GM19328 (cell line): ENCODE results near the gene SLTM.
A peak's percentile ranks its signal among the peaks of the same experiment; 100 is the strongest.
"Not testable (repeated sequence)": the region's sequence is repeated elsewhere in the genome, so short reads cannot be mapped to it uniquely, and the experiment has no call there.

Experiments used
- ATAC-seq: cut with Tn5 transposase; IDR thresholded peaks from one replicate; pipeline ENCODE4 v1.9.1; 2021; ENCODE audit warnings: mild to moderate bottlenecking, moderate library complexity; ENCODE audit not compliant: unreplicated experiment

SLTM gene

DNA sequence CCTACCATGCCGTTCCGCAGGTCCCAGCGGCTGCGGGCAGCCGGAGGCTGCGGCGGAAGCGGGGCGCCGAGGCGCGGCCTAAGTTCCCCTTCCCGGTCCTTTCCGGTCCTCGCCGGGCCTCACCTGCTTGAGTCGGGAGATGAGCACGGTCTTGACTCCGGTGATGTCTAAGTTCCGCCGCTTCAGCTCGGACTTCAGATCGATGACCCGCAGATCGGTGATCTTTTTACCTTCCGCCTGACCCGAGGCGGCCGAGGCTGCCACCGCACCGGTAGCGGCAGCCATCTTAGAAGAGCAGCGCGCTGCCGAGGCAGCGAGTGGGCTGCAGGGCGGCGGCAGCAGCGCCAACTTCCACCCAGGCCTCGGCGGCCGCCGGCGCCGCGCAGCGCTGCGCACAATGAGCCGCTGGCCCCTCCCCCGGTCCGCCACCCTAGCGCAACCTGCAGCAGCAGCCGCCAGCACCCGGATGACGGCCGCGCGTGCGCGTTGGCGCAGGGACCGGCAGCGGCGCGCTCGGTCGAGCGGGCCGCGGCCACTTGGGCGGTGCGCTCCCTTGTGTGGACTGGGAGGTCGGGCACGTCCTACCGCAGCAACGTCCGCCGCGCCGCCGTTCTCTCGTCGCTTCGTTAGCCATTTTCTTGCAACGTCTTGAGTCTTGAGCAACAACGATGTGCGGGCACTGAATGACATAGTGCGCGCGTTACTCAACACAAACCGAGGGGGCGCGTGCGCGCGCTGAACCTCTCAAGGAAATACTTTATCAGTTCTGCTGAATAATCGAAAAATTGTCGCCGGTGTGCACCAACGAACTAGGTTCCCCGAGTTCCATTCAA lies at the start of gene SLTM:
Gene SLTM, minus strand, starts transcription at position 399 of the 833 bp plus-strand sequence. Its CDS starts 114 bp downstream, at position 285.
- ATAC-seq, result peak; percentile 75

DNA sequence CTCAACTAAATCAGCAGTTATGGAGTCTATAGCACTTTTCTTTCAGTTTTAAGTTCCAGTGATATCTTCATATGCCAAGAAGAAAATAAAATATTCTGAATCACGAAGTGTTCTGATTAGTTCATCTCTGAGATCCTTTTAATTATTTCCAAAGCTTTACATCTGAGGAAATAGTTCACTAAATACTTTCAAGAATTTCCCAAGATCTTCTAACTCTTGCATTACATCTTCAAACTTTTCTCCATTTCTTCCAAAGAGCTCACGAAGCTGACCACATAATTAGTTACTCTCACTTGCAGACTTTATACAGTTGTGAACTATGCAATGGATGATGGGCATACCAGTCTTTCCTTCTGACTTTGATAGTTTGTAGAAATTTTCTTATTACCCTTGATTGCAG lies 49.8 kb upstream of the SLTM start:
- ATAC-seq, result no peak

DNA sequence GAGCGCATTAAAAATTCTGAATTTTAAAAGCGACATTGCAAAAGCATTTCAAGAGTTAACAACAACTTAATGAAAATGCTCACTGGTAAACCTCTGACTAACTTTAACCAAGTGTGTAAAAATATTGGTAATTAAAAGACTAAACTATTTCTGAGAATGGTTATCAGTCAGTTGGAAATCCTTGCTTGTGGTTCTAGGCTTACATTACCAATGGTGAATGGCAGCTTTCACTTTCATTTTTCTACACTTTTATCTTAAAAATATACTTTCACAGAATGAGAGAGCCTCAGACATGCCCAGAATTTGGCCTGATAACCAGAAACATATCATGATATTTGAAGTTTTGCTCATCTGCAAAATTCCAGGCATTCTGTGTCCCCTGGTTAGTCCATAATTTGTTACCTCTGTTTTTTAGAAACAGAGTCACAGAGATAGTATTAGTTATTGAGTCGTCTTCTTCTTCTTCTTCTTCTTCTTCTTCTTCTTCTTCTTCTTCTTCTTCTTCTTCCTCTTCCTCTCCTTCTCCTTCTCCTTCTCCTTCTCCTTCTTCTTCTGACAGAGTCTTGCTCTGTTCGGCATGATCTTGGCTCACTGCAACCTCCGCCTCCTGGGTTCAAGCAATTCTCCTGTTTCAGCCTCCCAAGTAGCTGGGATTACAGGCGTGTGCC lies 48.5 kb upstream of the SLTM start:
- ATAC-seq, result no peak

DNA sequence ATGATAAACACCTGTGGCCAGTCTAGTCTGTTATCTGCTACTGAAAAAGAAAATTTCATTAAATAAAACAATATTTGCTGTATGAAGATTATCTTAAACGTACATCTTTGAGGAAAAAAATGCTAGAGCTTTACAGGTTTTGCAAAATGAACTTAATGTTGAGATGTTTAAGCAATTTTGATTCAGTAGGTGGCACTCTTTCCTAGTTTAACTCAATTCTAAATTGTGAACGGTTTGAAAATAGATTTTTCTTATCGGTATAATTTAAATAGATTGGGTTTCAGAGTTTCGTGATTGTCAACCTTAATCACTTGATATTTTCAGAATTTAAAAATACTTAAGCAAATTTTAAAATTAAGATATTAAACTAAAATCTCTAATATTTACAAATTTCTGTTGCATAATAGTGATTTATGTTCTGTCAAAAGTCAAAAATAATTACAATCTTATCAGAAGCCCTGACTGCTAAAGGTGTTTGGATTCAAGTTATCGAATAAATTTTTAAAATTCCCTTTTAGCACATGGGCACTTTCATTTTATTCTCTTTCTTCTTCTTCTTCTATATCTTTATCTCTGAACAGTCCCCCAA lies 47.0 kb upstream of the SLTM start:
- no peak for ATAC-seq

DNA sequence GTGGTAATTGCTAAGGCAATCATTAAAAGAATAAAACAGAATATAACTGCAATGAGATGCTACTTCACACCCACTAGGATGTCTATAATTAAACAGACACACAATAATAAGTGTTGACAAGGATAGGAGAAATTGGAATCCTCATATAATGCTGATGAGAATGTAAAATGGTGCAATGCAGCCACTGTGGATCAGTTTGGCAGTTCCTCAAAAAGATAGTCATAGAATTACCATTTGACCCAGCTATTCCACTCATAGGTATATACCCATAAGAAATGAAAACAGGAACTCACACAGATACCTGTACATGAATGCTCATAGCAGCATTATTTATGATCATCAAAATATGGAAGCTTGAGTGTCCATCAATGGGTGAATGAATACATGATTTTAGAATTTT lies 44.4 kb upstream of the SLTM start:
- no peak for ATAC-seq

DNA sequence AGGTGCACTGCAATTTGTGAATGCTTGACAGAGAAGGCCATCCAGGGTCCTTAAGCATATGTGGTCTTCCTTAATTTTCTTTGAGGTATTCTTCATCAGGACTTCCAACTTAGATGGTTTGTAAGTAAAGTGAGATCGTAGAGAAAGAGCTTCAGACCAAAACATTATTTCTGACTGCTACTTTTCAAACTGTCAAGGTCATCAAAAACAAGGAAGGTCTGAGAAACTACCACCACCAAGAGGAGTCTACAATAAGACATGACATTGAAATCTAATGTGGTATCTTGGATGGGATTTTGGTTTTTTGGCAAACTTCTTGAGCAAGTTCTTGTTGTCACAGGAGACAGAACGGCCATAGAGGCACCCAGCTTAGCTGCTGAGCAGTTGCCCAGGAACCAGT lies 34.0 kb upstream of the SLTM start:
- no peak for ATAC-seq

DNA sequence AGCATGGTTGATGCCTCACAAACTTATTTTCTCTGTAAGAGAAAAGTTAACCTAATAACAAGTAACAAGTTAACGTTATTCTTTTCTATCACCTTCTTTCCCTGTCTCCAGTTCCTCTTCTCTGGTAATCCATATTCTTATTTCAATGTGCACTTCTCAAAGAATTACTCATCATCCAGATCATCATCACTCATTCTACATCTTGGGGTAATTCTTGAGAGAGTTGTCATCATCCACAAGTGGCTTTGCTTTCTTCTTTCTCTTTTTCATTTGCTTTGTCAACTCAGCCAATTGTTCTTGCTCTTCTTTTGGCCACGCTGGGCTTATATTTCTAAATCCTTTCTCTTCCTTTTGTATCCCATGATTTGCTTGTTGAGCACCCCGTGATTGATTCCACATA lies 33.2 kb upstream of the SLTM start:
- ATAC-seq, result no peak

DNA sequence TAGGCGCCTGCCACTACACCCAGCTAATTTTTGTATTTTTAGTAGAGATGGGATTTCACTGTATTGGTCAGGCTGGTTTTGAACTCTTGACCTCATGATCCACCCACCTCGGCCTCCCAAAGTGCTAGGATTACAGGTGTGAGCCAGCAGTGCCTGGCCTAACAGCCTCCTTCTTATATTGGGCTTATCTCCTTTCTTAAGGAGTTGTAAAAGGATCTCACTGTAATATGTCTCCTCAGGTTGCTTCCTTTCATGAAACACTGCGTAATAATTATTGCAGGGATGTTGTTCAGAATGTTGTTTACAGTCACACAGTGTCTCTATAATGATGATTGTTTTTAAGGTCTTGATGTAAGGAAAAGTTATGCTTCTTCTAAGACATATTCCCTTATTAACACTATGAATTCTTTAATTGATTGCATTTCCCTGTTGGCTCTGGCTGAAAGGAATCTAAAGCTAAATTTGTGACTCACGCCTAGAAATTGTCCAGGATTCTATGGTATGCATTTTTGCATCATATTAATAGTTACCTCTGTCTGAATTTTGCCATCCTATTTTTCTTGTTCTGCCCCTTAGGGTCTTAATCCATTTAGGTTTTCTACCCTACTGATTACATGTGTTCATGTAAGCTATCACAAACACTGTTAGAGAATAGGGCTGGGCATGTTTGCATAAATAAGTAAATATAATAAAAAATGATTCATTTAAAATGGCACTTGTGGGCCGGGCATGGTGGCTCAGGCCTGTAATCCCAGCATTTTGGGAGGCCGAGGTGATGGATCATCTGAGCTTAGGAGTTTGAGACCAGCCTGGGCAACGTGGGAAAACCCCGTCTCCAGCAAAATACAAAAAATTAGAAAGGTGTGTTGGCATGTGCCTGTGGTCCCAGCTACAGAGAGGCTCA lies 29.4 kb upstream of the SLTM start:
- ATAC-seq, result no peak

DNA sequence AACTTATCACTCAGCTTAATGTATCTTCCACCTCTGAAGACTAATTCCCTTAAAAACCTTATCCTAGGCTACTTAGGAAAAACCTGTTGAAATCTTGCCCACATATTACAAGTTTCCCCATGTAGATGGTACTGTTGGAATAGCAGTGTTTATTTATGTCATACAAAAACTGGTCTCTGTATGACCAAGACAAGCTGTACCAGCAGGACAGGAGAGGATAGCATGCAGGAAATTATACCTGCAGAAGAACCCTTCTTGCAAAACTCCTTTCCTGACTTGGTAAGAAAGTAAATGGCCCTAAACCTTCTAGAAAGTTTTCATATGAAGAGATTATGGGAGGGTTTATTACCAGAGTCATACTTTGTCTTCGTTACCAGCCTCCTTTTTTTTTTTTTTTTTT lies 28.7 kb upstream of the SLTM start:
- no peak for ATAC-seq

DNA sequence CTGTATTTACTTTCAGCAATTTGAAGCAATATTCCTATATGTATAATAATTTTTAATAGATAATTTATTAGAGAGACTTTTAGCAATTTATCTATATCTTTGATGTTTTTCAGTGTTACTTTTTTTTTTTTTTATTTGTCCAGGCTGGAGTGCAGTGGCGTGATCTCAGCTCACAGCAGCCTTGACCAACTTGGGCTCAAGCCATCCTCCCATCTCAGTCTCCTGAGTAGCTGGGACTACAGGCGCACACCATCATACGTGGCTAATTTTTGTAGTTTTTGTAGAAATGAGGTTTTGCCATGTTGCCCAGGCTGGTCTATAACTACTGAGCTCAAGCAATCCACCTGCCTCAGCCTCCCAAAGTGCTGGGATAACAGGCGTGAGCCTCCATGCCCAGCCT lies 25.3 kb upstream of the SLTM start:
- no peak for ATAC-seq

DNA sequence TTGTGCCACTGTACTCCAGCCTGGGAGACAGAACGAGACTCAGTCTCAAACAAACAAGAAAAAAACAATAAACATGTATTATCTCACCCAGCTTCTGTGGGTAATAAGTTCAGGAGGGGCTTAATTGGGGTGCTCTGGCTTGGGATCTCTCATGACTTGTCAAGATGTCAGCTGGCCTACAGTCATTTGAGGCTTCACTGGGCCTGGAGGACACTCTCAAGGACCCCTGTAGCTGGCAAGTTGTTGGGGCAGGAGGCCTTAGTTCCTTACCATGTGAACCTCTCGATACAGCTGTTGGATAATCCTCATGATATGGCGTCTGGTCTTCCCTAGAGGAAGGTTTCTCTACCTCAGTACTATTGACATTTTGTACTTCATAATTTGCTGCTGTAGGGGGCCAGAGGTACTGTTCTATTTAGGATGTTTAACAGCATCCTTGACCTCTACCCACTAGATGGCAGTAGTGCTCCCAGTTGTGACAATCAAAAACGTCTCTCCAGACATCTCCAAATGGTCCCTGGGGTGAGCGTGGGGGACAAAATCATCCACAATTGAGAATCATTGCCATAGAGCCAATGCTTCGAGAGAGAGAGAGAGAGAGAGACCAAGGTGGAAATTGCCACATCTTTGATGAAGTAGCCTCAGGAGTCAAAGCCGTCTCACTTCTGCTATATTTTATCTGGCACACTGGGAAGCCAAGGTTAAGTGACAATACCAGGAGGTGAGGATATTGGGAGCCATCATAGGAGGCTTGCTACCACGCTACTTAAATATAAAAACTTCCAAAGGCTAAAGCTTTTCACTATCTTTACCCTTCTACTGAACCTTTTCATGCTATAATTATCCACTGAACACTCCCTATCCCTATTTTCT lies 23.9 kb upstream of the SLTM start:
- no peak for ATAC-seq

DNA sequence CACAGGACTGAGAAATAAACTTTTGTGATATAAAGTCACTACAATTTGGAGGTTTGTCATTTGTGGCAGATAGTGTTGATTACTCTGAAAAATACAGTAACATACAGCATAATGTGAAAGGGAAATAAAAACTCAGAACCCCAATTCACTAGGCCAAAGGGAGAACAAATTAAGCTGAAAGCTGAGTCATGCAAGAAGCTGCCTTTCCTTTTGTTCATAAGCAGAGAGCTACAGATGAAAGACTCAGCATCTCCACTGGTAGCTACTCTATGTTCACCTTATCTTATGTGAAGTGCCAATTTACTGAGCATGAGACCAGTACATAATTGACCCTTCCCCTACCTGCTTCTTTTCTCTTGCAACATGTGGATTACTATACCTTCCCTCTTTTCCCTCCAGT lies 19.3 kb upstream of the SLTM start:
- ATAC-seq, result no peak

DNA sequence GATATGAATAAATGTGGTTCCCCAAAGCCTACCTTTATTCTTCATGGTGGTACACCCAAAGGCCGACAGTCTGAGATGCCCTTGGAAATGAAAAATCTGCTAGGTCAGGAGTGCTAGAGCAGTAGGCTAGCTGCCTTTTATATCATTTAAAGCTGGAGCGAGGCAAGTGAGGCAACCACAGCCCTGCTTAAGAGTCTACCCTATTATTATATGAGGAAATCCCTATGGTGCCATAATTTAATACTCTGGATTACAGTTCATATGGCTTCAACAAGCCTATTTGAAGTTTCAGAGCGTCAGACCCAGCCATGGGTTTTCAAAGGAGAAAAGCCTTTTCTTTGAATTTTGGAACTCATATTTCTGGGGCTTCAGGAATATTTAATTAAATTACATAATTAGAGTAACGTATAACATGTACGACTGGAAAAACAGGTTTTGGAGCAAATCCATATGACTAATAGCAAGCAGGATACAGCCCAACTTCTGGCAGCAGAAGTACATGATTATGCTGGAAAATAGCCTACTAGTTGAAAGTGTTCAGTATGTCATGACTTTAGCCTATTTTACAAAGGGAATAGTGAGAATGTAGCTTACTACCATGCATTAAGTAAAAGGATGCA lies 18.0 kb upstream of the SLTM start:
- no peak for ATAC-seq

DNA sequence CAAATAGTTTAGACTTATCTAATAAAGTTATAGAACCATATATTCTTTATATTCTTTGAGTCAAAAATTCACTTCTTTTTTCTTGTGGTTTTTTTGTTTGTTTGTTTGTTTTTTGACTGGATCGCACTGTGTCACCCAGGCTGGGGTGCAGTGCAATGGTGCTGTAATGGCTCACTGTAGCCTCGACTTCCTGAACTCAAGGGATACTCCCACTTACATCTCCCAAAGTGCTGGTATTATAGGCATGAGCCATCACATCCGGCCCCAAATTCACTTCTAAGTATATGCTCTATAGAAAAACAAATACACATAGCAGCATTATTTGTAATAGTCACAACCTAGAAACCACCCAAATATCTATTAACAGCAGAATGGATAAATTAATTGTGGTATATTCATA lies 13.7 kb upstream of the SLTM start:
- no peak for ATAC-seq

DNA sequence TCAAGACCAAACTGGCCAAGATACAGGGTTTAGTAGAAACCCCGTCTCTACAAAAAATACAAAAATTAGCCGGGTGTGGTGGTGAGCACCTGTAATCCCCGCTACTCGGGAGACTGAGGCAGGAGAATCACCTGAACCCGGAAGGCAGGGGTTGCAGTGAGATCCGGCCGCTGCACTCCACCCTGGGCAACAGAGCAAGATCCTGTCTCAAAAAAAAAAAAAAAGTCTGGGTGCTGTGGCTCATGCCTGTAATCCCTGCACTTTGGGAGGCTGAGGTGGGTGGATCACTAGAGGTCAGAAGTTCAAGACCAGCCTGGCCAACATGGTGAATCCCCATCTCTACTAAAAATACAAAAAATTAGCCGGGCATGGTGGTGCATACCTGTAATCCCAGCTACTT lies 1.5 kb upstream of the SLTM start:
- not testable (repeated sequence) for ATAC-seq

DNA sequence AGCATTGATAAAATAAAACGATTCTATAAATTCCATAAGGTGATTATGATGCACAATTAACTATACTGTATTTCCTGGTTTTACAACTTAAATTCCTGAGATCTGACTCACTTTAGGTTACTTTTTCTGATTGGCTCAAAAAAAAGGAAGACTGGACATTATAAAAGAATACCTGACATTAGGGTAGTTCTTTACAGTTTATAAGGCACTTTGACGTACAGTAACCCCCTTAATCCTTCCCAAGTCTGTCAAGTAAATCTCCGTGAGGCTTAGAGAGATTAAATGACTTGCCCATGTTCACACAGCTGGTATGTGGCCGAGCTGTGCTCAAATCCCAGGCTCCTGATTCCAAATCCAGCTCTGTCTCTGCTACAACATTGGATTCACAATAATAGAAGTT lies 1.0 kb upstream of the SLTM start:
- no peak for ATAC-seq

DNA sequence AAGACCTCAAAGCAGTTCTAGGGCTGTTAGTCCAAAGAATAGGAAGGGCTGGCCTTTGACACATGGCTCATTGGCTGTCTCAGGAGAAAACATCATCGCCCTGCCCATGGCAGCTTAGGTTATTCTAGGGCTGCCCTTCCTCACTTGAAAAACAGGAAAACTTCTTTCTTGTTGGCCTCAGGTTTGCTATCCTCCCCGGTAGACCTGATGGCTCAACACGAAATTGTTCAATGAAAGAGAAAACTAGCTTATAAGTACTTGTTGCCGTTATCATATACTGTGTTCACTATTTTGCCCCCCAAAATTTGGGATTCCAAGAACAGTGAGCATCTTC lies 602 bp upstream of the SLTM start:
- ATAC-seq, result no peak

DNA sequence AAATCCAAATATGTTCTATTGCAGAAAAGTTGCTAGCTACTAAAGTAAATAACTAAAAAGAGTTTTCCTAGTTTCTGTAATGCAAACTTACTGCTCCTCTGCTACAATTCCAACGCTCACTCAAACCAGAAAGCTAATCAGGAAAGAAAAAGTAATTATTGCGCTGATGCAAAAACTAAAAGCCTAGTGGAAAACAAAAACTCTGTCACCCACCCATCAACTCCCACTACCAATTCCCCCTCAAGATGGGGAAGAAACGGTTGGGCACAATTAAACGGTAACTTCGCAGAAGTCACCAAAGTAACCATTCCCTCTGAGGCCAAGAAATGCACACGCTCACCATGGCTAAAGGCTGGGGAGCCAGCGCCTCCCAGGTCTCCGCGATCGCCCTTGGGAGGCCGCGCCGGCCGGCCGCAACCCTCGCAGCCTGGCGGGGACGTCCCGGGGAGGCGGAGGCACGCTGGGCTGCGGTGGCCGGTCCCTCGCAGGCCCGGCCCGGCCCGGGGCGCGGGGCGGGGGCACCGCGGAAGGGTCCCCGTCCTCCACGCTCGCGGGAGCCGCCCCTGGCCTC lies 684 bp downstream of the SLTM start:
- ATAC-seq, result peak; percentile 20

DNA sequence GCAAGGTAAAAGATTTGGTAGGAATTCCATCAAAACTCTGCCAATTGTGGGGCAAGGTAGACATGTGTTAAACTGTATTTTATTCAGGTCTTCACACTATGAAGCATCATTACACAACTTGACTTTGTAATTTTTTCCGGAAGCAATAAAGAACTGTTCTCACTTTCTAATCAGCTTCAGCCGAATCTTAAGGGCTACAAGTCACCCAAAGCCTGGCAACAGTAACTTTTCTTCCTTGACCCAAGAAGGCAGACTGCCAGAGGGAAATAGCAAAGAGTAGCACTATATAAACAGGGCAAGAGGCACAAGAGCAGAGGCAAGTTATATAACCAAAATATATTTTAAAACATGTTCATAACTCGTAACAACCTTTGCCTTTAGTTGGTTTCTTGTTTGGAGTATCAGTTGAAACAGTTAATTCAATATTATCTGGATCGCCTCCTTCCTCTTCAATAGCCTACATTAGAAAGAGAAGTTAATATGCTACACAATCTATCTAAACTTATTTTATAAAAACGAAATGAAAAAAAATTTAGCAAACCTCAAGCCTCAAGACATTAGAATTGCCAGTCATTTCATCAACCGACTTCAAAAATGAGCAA lies 1.4 kb downstream of the SLTM start:
- ATAC-seq, result no peak
